ENCODE data around the gene LCMT1. TPM values are rescaled to one million over a fixed set of nuclear protein-coding genes. Genes with fewer than 3 reads are reported as not detected.
"Not testable (repeated sequence)": the region's sequence is repeated elsewhere in the genome, so short reads cannot be mapped to it uniquely, and the experiment has no call there.

LCMT1 gene
- total RNA-seq, 2 donors from 2014 or later = 23.2 to 26.5 TPM

GRCh38 chr16:25177512-25177830 is 65.9 kb downstream of the LCMT1 start:
- no peak for DNase-seq (ENCODE audit: low spot score)
- intact Hi-C loops (cut with DNase I) = no loop called here

DNA sequence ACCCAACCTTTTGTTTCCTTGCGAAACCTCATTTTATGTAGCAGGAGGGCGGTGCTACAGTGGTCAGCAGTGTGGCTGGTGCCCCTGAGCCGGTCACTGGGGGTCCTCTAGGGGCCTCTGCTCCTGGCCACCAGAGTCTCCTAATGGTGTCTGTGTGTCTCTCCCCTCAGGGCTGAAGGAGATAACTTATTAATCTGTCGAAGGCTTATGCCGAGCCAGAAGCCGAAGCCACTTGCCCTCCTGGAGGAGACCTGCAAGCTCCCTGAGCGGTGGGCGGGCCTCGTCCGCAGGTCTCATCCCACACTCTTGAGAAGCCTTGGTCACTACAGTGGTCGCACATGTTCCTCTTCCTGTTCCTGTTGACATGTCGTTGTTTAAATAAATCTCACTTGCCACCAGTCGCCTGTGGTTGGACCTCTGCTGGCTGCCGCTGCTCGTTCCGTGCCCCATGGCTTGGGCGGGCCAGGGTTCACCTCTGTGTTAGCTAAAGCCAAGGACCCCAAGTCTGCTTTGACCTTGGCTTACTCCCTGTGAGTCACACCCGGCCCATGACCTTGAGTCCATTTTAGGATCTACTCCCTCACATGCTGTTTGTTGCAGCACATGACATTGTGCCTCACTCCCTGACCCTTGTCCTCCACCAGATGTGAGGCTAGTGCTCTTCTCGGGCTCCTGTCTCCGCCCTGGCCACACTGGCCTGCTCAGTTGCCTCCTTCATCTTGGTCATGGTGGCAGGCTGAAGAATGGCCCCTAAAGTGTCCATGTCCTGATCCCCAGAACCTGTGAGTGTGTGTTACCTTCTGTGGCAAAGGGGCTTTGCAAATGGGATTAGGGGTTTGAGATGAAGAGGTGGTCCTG is 66.5 kb downstream of the LCMT1 start:
- DNase-seq (ENCODE audit: low spot score) = peak; percentile 68
- intact Hi-C loops (cut with DNase I) = no loop called here

GRCh38 chr16:25181236-25181635 is 69.7 kb downstream of the LCMT1 start:
- DNase-seq (ENCODE audit: low spot score); intact Hi-C loops (cut with DNase I): not testable (repeated sequence)

GRCh38 chr16:25184771-25185170 is 73.2 kb downstream of the LCMT1 start:
- intact Hi-C loops (cut with DNase I) = no loop called here
- DNase-seq (ENCODE audit: low spot score) = no peak

GRCh38 chr16:25187491-25187795 is 75.9 kb downstream of the LCMT1 start:
- intact Hi-C loops (cut with DNase I) = no loop called here
- DNase-seq (ENCODE audit: low spot score) = no peak

DNA sequence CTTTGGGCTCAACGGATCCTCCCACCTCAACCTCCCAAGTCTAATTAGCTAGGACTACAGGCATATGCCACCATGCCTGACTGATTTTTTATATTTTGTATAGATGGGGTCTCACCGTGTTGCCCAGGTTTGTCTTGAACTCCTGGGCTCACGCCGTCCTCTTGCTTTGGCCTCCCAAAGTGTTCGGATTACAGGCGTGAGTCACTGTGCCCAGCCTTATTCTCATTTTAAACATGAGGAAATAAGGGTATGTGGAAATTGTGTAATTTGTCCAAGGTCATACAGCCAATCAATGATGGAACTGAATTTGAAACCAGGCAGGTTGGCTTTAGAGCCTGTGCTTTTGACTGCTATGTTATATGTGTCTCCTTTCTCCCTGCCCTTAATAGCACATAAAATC is 77.8 kb downstream of the LCMT1 start:
- intact Hi-C loops (cut with DNase I) = no loop called here
- no peak for DNase-seq (ENCODE audit: low spot score)

- DNase-seq (ENCODE audit: low spot score) = no peak
- intact Hi-C loops (cut with DNase I) = no loop called here
Measured at GRCh38 chr16:25192096-25192495, 80.6 kb downstream of the LCMT1 start.

GRCh38 chr16:25194273-25194878 is 82.8 kb downstream of the LCMT1 start:
- intact Hi-C loops (cut with DNase I) = no loop called here
- no peak for DNase-seq (ENCODE audit: low spot score)

GRCh38 chr16:25198021-25198420 is 86.5 kb downstream of the LCMT1 start:
- no peak for DNase-seq (ENCODE audit: low spot score)
- intact Hi-C loops (cut with DNase I) = no loop called here

GRCh38 chr16:25199457-25199856 is 87.9 kb downstream of the LCMT1 start:
- DNase-seq (ENCODE audit: low spot score) = no peak
- intact Hi-C loops (cut with DNase I) = no loop called here

- intact Hi-C loops (cut with DNase I) = no loop called here
- no peak for DNase-seq (ENCODE audit: low spot score)
Measured at GRCh38 chr16:25210758-25211157, 99.2 kb downstream of the LCMT1 start.

GRCh38 chr16:25212636-25213035 is 101.1 kb downstream of the LCMT1 start:
- no peak for DNase-seq (ENCODE audit: low spot score)
- intact Hi-C loops (cut with DNase I) = no loop called here

- DNase-seq (ENCODE audit: low spot score) = no peak
- intact Hi-C loops (cut with DNase I) = no loop called here
Measured at GRCh38 chr16:25213709-25214397, 102.3 kb downstream of the LCMT1 start.

GRCh38 chr16:25217112-25217511 is 105.6 kb downstream of the LCMT1 start:
- intact Hi-C loops (cut with DNase I) = no loop called here
- no peak for DNase-seq (ENCODE audit: low spot score)

GRCh38 chr16:25217921-25218320 is 106.4 kb downstream of the LCMT1 start:
- intact Hi-C loops (cut with DNase I) = no loop called here
- no peak for DNase-seq (ENCODE audit: low spot score)

- DNase-seq (ENCODE audit: low spot score) = no peak
- intact Hi-C loops (cut with DNase I) = no loop called here
Measured at GRCh38 chr16:25219070-25219737, 107.7 kb downstream of the LCMT1 start.

GRCh38 chr16:25222959-25223358 is 111.4 kb downstream of the LCMT1 start:
- intact Hi-C loops (cut with DNase I) = no loop called here

GRCh38 chr16:25223964-25224363 is 112.4 kb downstream of the LCMT1 start:
- DNase-seq (ENCODE audit: low spot score) = no peak
- intact Hi-C loops (cut with DNase I) = loop anchor here in 1 of 2 donors (2.0 kb wide), 1 partner anchor 167 kb away; no protein-coding TSS in a partner anchor

More at GRCh38 chr16:25222959-25223358, 111.4 kb downstream of the LCMT1 start:
- DNase-seq (ENCODE audit: low spot score) = no peak

GRCh38 chr16:25224731-25225319 is 113.3 kb downstream of the LCMT1 start:
- intact Hi-C loops (cut with DNase I) = loop anchor here in 1 of 2 donors (2.0 kb wide), 1 partner anchor 168 kb away; no protein-coding TSS in a partner anchor
- no peak for DNase-seq (ENCODE audit: low spot score)

All from posterior vena cava (tissue), 2 donors.